Stimulated activated CD4-positive, alpha-beta T cell treated with anti-CD3 and anti-CD28 coated beads, Interleukin-4, amount 100 ng/mL, for 1 hour (primary cell): ENCODE measurements around the gene AHSP.
A peak's percentile ranks its signal among the peaks of the same experiment; 100 is the strongest.
"Not testable (repeated sequence)": the region's sequence is repeated elsewhere in the genome, so short reads cannot be mapped to it uniquely, and the experiment has no call there.

ENCODE experiments used
- DNase-seq: peaks from one replicate; pipeline ENCODE4 v3.0.0-alpha.2; 2020

Gene AHSP

DNA sequence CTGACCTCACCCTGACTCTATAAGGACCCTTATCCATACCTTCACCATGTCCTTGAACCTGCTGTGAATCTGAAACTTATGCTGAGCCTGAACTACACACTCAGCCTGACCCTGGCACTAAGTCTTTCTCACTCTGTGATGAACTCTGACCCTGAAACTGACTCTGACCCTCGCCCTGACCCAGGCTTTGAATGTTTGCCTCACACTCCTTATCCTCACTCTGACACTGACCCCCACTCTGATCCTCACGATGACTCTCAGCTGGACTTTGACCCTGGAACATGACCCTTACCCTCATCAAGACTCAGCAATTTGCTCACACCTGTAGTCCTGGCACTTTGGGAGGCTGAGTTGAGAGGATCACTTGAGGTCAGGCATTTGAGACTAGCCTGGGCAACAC, 4.4 kb downstream of the AHSP start:
- DNase-seq = no peak

DNA sequence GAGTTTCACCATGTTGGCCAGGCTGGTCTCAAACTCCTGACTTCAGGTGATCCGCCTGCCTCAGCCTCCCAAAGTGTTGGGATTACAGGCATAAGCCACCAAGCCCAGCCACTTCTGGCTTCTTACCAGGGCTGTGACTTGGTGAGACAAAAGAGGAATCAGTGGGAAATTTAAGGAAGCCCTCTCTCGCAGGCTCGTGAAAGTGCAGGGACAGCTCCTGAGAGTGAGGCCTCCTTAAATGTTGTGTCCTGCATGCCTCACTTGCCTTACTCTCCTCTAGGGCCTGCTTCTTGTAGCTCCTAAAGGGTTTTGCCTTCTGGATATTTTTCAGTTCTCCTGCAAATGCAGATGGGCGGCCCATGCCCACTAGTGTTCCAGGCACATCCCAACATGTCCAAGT, 5.2 kb downstream of the AHSP start:
- no peak for DNase-seq

DNA sequence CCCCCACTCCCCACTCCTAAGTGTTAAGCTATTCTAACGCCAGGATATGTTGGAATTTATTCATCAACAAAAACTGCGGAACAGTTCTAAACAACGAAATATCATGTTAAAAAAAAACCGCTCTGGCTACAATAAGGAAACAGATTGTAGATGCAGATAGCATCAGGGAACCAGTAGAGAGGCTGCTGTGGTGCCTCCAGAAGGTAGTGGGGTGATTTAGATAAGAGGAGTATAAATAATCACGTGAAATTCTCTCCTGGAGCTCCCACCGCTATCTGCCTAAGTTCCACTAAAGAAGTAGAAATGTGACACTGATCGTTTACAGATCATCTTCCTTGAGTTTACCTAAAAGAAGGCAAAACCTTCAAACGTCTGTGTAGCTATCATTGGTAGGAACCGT, 8.0 kb downstream of the AHSP start:
- no peak for DNase-seq

DNA sequence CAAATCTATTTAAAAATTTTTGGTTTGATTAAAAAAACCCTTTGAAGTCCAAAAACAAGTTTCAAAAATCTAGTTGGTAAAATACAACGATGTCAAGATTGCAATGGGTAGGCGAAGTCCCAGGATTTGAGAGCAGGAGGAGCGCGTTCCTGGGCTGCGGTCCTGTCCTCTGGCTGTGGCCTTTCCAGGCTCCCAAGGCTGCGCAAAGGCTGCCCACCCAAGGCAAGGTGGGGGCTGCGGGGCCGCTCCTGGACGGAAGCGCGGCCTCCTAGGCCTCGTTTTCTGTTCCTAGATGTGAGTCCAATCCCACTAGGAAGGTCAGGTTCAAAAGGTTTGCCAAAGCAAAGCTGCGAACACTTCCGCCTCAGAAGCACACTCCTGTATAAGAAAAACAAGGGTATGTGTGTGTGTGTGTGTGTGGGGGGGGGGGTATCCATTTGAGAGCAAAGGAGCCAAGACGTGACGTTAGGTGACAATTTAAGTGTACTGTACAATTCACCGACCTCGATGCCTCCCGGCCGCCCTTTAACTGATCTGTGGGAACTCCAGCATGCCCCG, 9.2 kb downstream of the AHSP start:
- DNase-seq = no peak

DNA sequence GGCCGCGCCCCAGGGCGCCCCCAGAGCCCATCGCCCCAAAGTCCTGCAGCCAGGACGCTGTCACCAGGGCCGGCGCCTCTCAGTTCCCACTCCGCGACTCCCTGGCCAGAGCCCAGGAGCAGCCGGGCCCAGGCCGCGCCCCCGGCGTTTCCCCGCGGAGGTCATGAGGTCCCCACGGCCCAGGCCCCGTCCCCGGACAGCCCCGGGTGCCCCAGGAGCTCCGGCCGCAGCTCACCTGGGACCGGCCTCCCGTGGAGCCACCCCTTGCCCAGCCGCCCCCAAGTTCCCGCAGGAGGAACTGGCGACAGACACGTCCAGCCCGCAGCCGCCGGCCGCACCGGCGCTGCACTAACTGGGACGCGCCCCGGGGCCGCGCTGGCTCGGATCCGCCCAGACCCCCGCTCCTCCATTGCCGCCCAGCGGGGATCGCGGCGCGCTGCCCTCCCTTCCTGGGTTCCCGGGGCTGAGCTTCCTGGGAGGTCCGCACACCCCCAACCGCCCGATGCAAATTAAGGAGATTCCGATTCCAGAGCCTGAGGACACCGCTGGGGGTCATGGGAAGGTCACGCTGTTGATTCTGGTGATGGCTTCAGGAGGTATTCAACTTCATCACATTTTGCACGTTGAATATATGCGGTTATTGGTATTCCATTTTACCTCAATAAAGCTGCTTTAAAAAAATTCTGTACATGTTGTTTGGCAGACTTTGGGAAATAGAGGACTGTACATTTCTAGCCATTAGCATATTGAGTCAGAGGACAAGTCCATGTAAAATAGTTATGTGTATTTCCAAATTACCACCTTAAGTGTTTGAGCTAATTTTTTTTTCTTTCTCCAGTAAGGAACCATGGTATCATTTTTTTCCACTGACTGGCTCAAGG, 9.9 kb downstream of the AHSP start:
- DNase-seq = no peak

DNA sequence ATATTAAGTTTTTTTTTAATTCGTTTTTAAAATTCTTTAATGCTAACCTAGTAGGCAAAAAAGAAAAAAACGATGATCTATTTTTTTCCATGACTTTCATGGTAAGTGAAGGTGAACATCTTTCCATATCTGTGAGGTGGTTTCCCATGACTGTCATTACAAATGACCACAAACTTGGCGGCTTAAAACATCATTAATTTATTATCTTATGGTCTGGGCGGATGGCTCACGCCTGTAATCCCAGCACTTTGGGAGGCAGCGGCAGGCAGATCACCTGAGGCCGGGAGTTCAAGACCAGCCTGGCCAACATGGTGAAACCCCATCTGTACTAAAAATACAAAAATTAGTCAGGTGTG, 10.5 kb downstream of the AHSP start:
- not testable (repeated sequence) for DNase-seq

DNA sequence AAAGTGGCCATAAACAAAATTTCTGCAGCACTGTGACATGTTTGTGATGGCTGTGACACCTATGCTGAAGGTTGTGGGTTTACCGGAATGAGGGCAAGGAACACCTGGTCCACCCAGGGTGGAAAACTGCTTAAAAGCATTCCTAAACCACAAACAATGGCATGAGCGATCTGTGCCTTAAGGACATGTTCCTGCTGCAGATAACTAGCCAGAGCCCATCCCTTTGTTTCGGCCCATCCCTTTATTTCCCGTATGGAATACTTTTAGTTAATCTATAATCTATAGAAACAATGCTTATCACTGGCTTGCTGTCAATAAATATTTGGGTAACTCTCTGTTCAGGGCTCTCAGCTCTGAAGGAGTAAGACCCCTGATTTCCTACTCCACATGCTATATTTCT, 12.1 kb downstream of the AHSP start:
- DNase-seq = not testable (repeated sequence)

DNA sequence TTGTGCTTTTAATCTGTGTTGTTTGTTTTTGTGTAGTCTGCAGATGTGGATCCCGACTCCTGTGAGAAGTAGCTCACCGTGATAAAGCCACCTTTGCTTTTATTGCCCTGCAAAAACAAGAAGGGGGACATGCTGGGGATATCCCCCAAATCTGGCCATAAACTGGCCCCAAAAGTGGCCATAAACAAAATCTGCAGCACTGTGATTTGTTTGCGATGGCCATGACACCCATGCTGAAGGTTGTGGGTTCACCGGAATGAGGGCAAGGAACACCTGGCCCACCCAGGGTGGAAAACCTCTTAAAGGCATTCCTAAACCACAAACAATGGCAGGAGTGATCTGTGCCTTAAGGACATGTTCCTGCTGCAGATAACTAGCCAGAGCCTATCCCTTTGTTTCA, 15.1 kb downstream of the AHSP start:
- no peak for DNase-seq

DNA sequence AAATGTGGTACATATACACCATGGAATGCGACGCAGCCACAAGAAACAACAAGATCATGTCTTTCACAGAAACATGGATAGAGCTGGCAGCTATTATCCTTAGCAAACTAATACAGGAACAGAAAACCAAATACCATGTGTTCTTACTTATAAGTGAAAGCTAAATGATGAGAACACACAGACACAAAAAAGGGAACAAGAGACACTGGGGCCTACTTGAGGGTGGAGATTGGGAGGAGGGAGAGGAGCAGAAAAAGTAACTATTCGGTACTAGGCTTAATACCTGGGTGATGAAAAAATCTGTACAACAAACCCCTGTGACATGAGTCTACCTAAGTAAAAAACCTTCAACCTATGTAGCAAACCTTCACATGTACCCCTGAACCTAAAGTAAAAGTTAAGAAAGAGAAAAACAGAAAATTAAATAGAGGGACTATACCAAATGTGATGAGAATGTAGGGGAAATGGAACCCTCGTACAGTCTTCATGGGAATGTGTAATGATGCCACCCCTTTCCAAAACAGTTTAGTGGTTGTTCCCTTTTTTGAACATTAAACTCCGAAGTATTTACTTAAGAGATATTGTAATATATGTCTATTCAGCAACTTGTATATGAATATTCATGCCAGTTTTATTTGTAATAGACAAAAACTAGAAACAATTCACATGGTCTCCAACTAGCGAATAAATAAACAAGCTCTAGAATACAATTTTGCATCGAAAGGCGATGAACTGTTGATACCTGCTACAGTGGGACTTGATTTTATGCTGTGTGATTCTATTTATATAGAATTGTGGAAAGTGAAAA, 33.9 kb downstream of the AHSP start:
- no peak for DNase-seq

DNA sequence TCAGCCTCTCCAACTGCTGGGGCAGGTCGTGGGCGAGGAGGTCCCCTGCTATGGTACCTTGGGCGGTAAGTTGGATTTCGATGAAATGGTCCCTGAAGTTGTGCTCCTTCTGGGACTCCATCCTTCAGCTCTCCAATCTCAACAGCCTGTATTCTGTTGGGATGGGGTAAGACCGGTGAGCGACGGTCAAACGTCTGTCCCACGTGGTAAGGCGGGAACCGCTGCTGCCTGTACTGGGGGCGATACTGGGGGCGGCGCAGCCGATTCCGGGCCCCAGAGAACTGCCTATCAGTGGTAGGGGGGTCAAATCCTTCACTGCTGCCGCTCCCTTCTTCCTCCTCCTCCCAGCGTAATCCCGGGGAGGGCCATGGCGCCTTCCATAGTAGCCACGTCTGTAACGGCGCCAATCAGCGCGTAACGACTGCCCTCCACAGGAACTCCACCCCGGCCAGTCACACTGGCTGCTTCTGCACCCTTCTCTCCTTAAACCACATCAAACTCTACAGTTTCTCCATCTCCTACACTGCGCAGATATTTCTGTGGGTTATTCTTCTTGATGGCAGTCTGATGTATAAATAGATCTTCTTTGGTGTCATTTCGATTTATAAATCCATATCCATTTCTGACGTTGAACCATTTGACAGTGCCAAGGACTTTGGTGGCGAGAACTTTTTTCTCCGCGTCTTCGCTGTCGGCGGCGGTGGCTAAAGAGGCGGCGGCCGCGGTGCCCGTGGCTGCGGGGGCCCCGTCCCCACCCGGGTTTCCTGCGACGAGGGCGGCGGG, 41.1 kb downstream of the AHSP start:
- DNase-seq = no peak

DNA sequence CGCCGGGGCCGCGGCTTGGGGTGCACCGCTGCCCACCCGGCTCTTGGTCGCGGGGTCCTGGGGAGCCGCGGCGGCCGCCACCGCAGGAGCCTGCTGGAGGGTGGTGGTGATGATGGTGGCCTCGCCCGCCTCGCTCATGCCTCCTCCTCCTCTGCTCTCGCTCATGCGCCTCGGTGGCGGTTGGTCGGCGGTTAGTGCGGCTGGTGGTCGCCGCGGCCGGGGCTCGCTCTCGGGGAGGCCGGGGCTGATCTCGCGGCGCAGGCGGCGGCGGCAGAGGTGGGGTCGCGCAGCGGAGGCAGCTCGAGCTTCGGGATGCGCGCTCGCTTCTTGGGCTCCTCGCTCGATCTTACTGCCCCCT, 41.6 kb downstream of the AHSP start:
- DNase-seq = peak; percentile 5

DNA sequence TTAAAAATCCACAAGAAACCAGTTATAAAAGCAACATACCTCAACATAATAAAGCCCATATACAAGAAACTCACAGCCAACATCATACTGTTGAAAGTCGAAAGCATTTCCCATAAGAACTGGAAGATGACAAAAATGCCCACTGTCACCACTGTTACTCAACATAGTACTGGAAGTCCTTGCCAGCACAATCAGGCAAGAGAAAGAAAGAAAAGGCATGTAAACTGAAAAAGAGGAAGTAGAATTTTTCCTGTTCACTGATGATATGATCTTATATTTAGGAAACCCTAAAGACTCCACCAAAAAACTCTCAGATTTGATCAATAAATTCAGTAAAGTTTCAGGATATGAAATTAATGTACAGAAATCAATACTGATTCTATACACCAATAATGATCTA, 45.1 kb downstream of the AHSP start:
- DNase-seq = no peak

DNA sequence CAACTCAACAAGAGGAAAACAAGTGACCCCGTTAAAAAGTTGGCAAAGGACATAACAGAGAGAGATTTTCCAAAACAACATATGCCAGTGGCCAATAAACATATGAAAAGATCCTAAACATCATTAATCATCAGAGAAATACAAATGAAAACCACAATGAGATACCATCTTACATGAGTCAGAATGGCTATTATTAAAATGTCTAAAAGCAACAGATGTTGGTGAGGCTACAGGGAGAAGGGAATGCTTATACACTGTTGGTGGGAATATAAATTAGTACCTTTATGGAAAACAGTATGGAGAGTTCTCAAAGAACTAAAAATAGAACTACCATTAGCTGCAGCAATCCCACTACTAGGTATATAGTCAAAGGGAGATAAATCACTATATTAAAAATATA, 46.5 kb downstream of the AHSP start:
- not testable (repeated sequence) for DNase-seq

DNA sequence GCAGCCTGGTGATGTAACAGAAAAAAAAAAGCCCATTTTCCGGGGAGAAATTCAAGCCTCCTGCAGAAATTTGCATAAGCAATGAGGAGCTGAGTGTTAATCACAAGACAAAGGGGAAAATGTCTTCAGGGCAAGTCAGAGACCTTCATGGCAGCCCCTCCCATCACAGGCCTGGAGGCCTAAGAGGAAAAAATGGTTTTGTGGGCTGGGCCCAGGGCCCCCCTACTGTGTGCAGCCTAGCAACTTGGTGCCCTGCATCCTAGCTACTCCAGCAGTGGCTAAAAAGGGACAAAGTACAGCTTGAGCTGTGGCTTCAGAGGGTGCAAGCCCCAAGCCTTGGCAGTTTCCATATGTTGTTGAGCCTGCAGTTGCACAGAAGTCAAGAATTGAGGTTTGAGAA, 49.7 kb downstream of the AHSP start:
- DNase-seq = no peak
